ENCODE data around the gene NOL8. TPM values are rescaled to one million over a fixed set of nuclear protein-coding genes. Genes with fewer than 3 reads are reported as not detected.

Gene NOL8
- total RNA-seq, 1 experiment from 2014 or later: 48.2 TPM

GRCh38 chr9:92327283-92327850, 2.2 kb upstream of the NOL8 start:
- ChIA-PET RAD21 (ENCODE audit: low non-redundant PET in 1 of 2, low total read pairs in 2 of 2, uncharacterized antibody in 2 of 2, unreplicated experiment in 2 of 2) (interaction anchor here in 1 of 2 experiments (0.8 kb wide), 1 partner anchor 188 kb away, joined by 3 read pairs; no protein-coding TSS in a partner anchor), POLR2A (no interaction called here), CTCF (interaction anchor here (1.1 to 1.6 kb wide), 4 partner anchors 112 to 463 kb away, joined by 3 to 19 read pairs (median 6); no protein-coding TSS in a partner anchor)
- no peaks in the 10 kb centered on the region for H3K9me3 ChIP-seq (ENCODE audit: control insufficient read depth in 1 of 2, insufficient read depth in 1 of 2, low read depth in 1 of 2, low read length in 2 of 2)
- peaks cover 6 to 10% of the 10 kb centered on the region in 2 experiments; a peak in 2 of 4 replicates for H3K36me3 ChIP-seq (ENCODE audit: control insufficient read depth in 1 of 2, insufficient read depth in 2 of 2, low read length in 2 of 2)
- no peak overlapping the region for H3K27ac ChIP-seq (ENCODE audit: low read depth, low read length)
- BruUV-seq (replicated peaks): no TSS peak
- H3K4me1 ChIP-seq (ENCODE audit: control insufficient read depth in 1 of 2, insufficient read depth in 2 of 2, low read length in 2 of 2): peaks cover 9 to 17% of the 10 kb centered on the region in 2 experiments; a peak in 3 of 4 replicates
- no peak for TF ChIP-seq TCF7L2 (IDR thresholded peaks at IDR 0.05; ENCODE audit: borderline replicate concordance, extremely low read depth, insufficient read depth, insufficient read length)
- TF ChIP-seq POLR2AphosphoS5 (IDR thresholded peaks at IDR 0.05; ENCODE audit: low read depth, low read length): no peak
- TF ChIP-seq CEBPB (IDR thresholded peaks at IDR 0.05; ENCODE audit: low read depth): no peak
- intact Hi-C loops (cut with micrococcal nuclease): loop anchor here (5.0 kb wide), 1 partner anchor 465 kb away; no protein-coding TSS in a partner anchor
- 0 out of 2 replicates have a peak overlapping the region, but pooled peaks have one; percentile 88 for H3K9ac ChIP-seq (ENCODE audit: low read length)
- H3K9me2 ChIP-seq (ENCODE audit: insufficient read depth): no peaks in the 10 kb centered on the region
- ATAC-seq (no peak), DNase-seq (ENCODE audit: low read depth, low spot score) (no peak)
- H3K4me3 ChIP-seq (replicated peaks in 1 of 2; ENCODE audit: low read depth in 1 of 2, low read length in 2 of 2): no peak overlapping the region
- H3K4me2 ChIP-seq (ENCODE audit: low read length): peak overlapping the region; percentile 82
- no peaks in the 10 kb centered on the region for H3K27me3 ChIP-seq (ENCODE audit: insufficient read depth, low read length)
- H4K20me1 ChIP-seq (ENCODE audit: insufficient read depth): no peaks in the 10 kb centered on the region
- H2AFZ ChIP-seq (ENCODE audit: low read depth, low read length, poor library complexity, severe bottlenecking): no peak overlapping the region
- peaks cover 29% of the 10 kb centered on the region for H3K79me2 ChIP-seq (ENCODE audit: insufficient read depth, low read length)

- Histone ChIP-seq H3K27ac (ENCODE audit: low read depth, low read length) (peak overlapping the region; percentile 87), H3K4me2 (ENCODE audit: low read length) (peak overlapping the region; percentile 82), H3K4me1 (ENCODE audit: control insufficient read depth in 1 of 2, insufficient read depth in 2 of 2, low read length in 2 of 2) (peaks cover 9 to 17% of the 10 kb centered on the region in 2 experiments; a peak in 3 of 4 replicates), H3K79me2 (ENCODE audit: insufficient read depth, low read length) (peaks cover 31% of the 10 kb centered on the region), H3K4me3 (replicated peaks in 1 of 2; ENCODE audit: low read depth in 1 of 2, low read length in 2 of 2) (peak overlapping the region; percentile 86 to 88), H3K9me3 (ENCODE audit: control insufficient read depth in 1 of 2, insufficient read depth in 1 of 2, low read depth in 1 of 2, low read length in 2 of 2) (no peaks in the 10 kb centered on the region), H2AFZ (ENCODE audit: low read depth, low read length, poor library complexity, severe bottlenecking) (peak overlapping the region; percentile 83), H3K9me2 (ENCODE audit: insufficient read depth) (no peaks in the 10 kb centered on the region), H3K9ac (ENCODE audit: low read length) (peak overlapping the region; percentile 88), H3K27me3 (ENCODE audit: insufficient read depth, low read length) (no peaks in the 10 kb centered on the region), H3K36me3 (ENCODE audit: control insufficient read depth in 1 of 2, insufficient read depth in 2 of 2, low read length in 2 of 2) (peaks cover 13 to 14% of the 10 kb centered on the region in 2 experiments; a peak in 3 of 4 replicates), H4K20me1 (ENCODE audit: insufficient read depth) (no peaks in the 10 kb centered on the region)
- no peak for DNase-seq (ENCODE audit: low read depth, low spot score)
- intact Hi-C loops (cut with micrococcal nuclease): loop anchor here (1.0 to 5.0 kb wide), 2 partner anchors 344 to 466 kb away; partner anchors contain the start of gene IPPK
- ChIA-PET RAD21 (ENCODE audit: low non-redundant PET in 1 of 2, low total read pairs in 2 of 2, uncharacterized antibody in 2 of 2, unreplicated experiment in 2 of 2) (no interaction called here), CTCF (interaction anchor here (0.7 to 1.4 kb wide), 3 partner anchors 113 to 465 kb away, joined by 3 to 5 read pairs (median 3); no protein-coding TSS in a partner anchor), POLR2A (interaction anchor here (1.0 kb wide), 1 partner anchor 113 kb away, joined by 4 read pairs; no protein-coding TSS in a partner anchor)
- TF ChIP-seq SIN3A (IDR thresholded peaks at IDR 0.05; ENCODE audit: low read depth) (no peak), CEBPB (IDR thresholded peaks at IDR 0.05; ENCODE audit: low read depth) (no peak), YY1 (IDR thresholded peaks at IDR 0.05; ENCODE audit: extremely low read depth, insufficient replicate concordance, low read depth, low read length) (no peak), ZFX (IDR thresholded peaks at IDR 0.05) (peak; percentile 45; the same call in 1 of the 2 replicates)
- peak; percentile 26 for ATAC-seq
- BruUV-seq (replicated peaks): no TSS peak
Measured at GRCh38 chr9:92325991-92326500, 896 bp upstream of the NOL8 start.

All from HCT116 (cell line).